ENCODE results near the gene HSPB7.

- TF ChIP-seq POLR2AphosphoS5 (IDR thresholded peaks at IDR 0.05; ENCODE audit: low read depth, low read length) (no peak), POLR2A (IDR thresholded peaks at IDR 0.05; ENCODE audit: low read depth, low read length) (no peak), TAF1 (IDR thresholded peaks at IDR 0.05; ENCODE audit: low read depth, low read length) (no peak)
These were observed 32.1 kb downstream of the HSPB7 start for GRCh38 chr1:15985611-15986297.

Data from GM12891 (cell line).